ENCODE data around the gene ACSBG1.

- no peak for TF ChIP-seq POLR2A (IDR thresholded peaks at IDR 0.05)
- TF ChIP-seq, protein P1, sequence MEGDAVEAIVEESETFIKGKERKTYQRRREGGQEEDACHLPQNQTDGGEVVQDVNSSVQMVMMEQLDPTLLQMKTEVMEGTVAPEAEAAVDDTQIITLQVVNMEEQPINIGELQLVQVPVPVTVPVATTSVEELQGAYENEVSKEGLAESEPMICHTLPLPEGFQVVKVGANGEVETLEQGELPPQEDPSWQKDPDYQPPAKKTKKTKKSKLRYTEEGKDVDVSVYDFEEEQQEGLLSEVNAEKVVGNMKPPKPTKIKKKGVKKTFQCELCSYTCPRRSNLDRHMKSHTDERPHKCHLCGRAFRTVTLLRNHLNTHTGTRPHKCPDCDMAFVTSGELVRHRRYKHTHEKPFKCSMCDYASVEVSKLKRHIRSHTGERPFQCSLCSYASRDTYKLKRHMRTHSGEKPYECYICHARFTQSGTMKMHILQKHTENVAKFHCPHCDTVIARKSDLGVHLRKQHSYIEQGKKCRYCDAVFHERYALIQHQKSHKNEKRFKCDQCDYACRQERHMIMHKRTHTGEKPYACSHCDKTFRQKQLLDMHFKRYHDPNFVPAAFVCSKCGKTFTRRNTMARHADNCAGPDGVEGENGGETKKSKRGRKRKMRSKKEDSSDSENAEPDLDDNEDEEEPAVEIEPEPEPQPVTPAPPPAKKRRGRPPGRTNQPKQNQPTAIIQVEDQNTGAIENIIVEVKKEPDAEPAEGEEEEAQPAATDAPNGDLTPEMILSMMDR (IDR thresholded peaks at IDR 0.05), result no peak
Measured at GRCh38 chr15:78133801-78134200, 100.6 kb downstream of the ACSBG1 start.

Measured in gastroesophageal sphincter (tissue), 3 donors.